CD14-positive monocyte (primary cell): Measurements from ENCODE around the gene OPN1LW. TPM values are rescaled to one million over a fixed set of nuclear protein-coding genes. Genes with fewer than 3 reads are reported as not detected.
"Not testable (repeated sequence)": the region's sequence is repeated elsewhere in the genome, so short reads cannot be mapped to it uniquely, and the experiment has no call there.

Source experiments
- DNase-seq, 3 donors: peaks; one replicate each; pipeline ENCODE4 v3.0.0-alpha.2; 2011 to 2022
- H2AFZ ChIP-seq: 2 replicates; pipeline ENCODE4 v1.6.0; 2012; ENCODE audit warnings: mild to moderate bottlenecking, low read depth, low read length, inconsistent platforms; ENCODE audit not compliant: insufficient read depth, poor library complexity, severe bottlenecking
- H3K27ac ChIP-seq, 2 donors: 1 replicate in 1 of 2; 2 replicates in 1 of 2; pipeline ENCODE4 v1.5.1; 2012 to 2013; ENCODE audit warnings: low read length in 2 of 2, control low read depth in 1 of 2, inconsistent platforms in 1 of 2, low read depth in 1 of 2, mild to moderate bottlenecking in 1 of 2
- H3K27me3 ChIP-seq, 2 donors: one replicate each; pipeline versions ENCODE4 v1.6.0 to v1.6.1; 2011 to 2013; ENCODE audit warnings: low read length in 2 of 2; ENCODE audit not compliant: control insufficient read depth in 2 of 2, insufficient read depth in 2 of 2
- H3K36me3 ChIP-seq, 2 donors: replicated peaks in 1 of 2; 1 replicate in 1 of 2; 2 replicates in 1 of 2; pipeline versions ENCODE4 v1.5.1 to v1.6.1; 2012 to 2013; ENCODE audit warnings: low read length in 2 of 2, control low read depth in 1 of 2, inconsistent platforms in 1 of 2, mild to moderate bottlenecking in 1 of 2; ENCODE audit not compliant: insufficient read depth in 2 of 2, control insufficient read depth in 1 of 2
- H3K4me1 ChIP-seq, 2 donors: 1 replicate in 1 of 2; 2 replicates in 1 of 2; pipeline versions ENCODE4 v1.5.1 to v1.6.1; 2012 to 2013; ENCODE audit warnings: low read length in 2 of 2, control low read depth in 1 of 2, inconsistent platforms in 1 of 2, mild to moderate bottlenecking in 1 of 2, moderate library complexity in 1 of 2; ENCODE audit not compliant: insufficient read depth in 2 of 2, control insufficient read depth in 1 of 2
- H3K4me2 ChIP-seq: replicated peaks from 2 replicates; pipeline ENCODE3; 2012; ENCODE audit warnings: low read length, moderate library complexity, mild to moderate bottlenecking; ENCODE audit not compliant: poor library complexity, severe bottlenecking; ENCODE audit errors: extremely low read depth
- H3K4me3 ChIP-seq, 3 experiments: fragments of 200-600 bp in 1 of 3; sonication (generic) in 1 of 3; replicated peaks in 1 of 3; 1 replicate in 2 of 3; 2 replicates in 1 of 3; pipeline ENCODE4 v1.5.1; 2011 to 2013; ENCODE audit warnings: low read length in 3 of 3, mild to moderate bottlenecking in 3 of 3, control low read depth in 2 of 3, low read depth in 2 of 3, inconsistent platforms in 1 of 3, moderate library complexity in 1 of 3
- H3K79me2 ChIP-seq: 2 replicates; pipeline ENCODE4 v1.6.0; 2012; ENCODE audit warnings: mild to moderate bottlenecking, control low read depth, inconsistent platforms, low read length, moderate library complexity; ENCODE audit not compliant: insufficient read depth
- H3K9ac ChIP-seq: 2 replicates; pipeline ENCODE4 v1.6.0; 2017; ENCODE audit warnings: low read length, mild to moderate bottlenecking; ENCODE audit not compliant: insufficient read depth, poor library complexity, severe bottlenecking
- H3K9me3 ChIP-seq, 2 donors: replicated peaks in 1 of 2; 1 replicate in 1 of 2; 2 replicates in 1 of 2; pipeline versions ENCODE4 v1.5.1 to v1.6.1; 2012 to 2013; ENCODE audit warnings: low read length in 2 of 2, control low read depth in 1 of 2; ENCODE audit not compliant: control insufficient read depth in 1 of 2, insufficient read depth in 1 of 2
- H4K20me1 ChIP-seq: 2 replicates; pipeline ENCODE4 v1.6.0; 2012; ENCODE audit warnings: mild to moderate bottlenecking, low read length, control low read depth, moderate library complexity; ENCODE audit not compliant: insufficient read depth
- H3K27ac Mint-ChIP-seq, 7 donors: one replicate each; pipeline ENCODE4 v1.8.0; 2020; ENCODE audit warnings: mild to moderate bottlenecking in 7 of 7, mixed read lengths in 7 of 7, moderate library complexity in 6 of 7, inconsistent platforms in 2 of 7
- H3K27me3 Mint-ChIP-seq, 3 donors: one replicate each; pipeline ENCODE4 v1.8.0; 2021 to 2022; ENCODE audit warnings: low read depth in 3 of 3, mild to moderate bottlenecking in 3 of 3, mixed read lengths in 3 of 3, moderate library complexity in 3 of 3, inconsistent platforms in 1 of 3
- H3K36me3 Mint-ChIP-seq, 2 donors: one replicate each; pipeline ENCODE4 v1.8.0; 2020; ENCODE audit warnings: mixed read lengths in 2 of 2, inconsistent platforms in 1 of 2, mild to moderate bottlenecking in 1 of 2
- H3K4me1 Mint-ChIP-seq: one replicate; pipeline ENCODE4 v1.8.0; 2020; ENCODE audit warnings: mild to moderate bottlenecking, mixed read lengths
- H3K4me3 Mint-ChIP-seq, 2 donors: one replicate each; pipeline ENCODE4 v1.8.0; 2020; ENCODE audit warnings: mild to moderate bottlenecking in 2 of 2, mixed read lengths in 2 of 2, moderate library complexity in 1 of 2
- H3K9me3 Mint-ChIP-seq, 7 donors: one replicate each; pipeline ENCODE4 v1.8.0; 2020 to 2022; ENCODE audit warnings: mixed read lengths in 7 of 7, mild to moderate bottlenecking in 6 of 7, moderate library complexity in 6 of 7, inconsistent platforms in 2 of 7
- whole genome bisulfite sequencing: methylation state at CpG from one replicate; pipeline ENCODE4 v1.1.5; 2013; ENCODE audit warnings: missing lambda C conversion rate; ENCODE audit not compliant: insufficient coverage; 5-methylcytosine and 5-hydroxymethylcytosine counted together
- intact Hi-C, 2 donors: fragments of 100-400 bp; cut with micrococcal nuclease; formaldehyde crosslinking; loops; one replicate each; pipeline versions ENCODE4 v1.15.0 to v1.15.1; 2023
- polyA plus RNA-seq, 3 donors: library from polyadenylated mRNA; depleted of rRNA in 1 of 3; unstranded in 2 of 3; stranded (reverse) in 1 of 3; fragments of 300-500 nt in 2 of 3; fragments of >200 nt in 1 of 3; fragmentation: Illumina TruSeq in 2 of 3; gene quantifications; 1 replicate in 2 of 3; 2 replicates in 1 of 3; pipeline ENCODE4 v1.2.3, GENCODE V29; 2012 to 2021

The OPN1LW gene
- polyA plus RNA-seq, 3 donors: not detected

- intact Hi-C loops, H4K20me1 ChIP-seq, H2AFZ ChIP-seq, H3K4me1 ChIP-seq, H3K36me3 Mint-ChIP-seq, H3K4me1 Mint-ChIP-seq, H3K4me3 Mint-ChIP-seq, H3K27ac Mint-ChIP-seq, H3K9me3 Mint-ChIP-seq, H3K9me3 ChIP-seq, H3K79me2 ChIP-seq, H3K9ac ChIP-seq, DNase-seq, H3K27ac ChIP-seq, H3K27me3 ChIP-seq, H3K4me3 ChIP-seq, H3K36me3 ChIP-seq, H3K4me2 ChIP-seq, H3K27me3 Mint-ChIP-seq: not testable (repeated sequence)
- no CpG with 5 or more reads among the region's 15 CpGs for WGBS
Measured at GRCh38 chrX:154159345-154159744, 15.3 kb downstream of the OPN1LW start.

DNA sequence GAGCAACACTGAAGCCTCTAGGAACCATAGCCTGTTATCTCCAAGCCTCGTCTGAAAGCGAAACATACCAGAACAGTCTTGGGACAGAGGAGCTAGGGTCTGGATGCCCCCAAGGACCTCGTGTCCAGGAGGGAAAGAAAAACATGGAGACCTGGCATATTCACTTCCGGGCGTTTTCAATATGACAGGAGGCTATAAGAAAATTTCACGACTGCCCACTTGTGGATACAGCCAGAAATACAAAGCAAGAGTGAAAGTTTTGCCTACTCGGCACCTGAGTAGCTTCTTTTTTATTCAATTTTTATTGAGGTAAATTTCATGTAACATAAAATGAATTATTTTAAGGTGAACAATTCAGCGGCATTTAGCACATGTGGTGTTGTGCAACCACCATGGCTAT, 20.9 kb downstream of the OPN1LW start:
- H3K79me2 ChIP-seq, DNase-seq, H3K4me1 ChIP-seq, H3K36me3 ChIP-seq, H3K27me3 ChIP-seq, H3K36me3 Mint-ChIP-seq, H4K20me1 ChIP-seq, H2AFZ ChIP-seq, H3K9me3 Mint-ChIP-seq, H3K27ac ChIP-seq, H3K9ac ChIP-seq, H3K4me1 Mint-ChIP-seq, H3K27ac Mint-ChIP-seq, intact Hi-C loops, H3K9me3 ChIP-seq, H3K27me3 Mint-ChIP-seq, H3K4me3 ChIP-seq, H3K4me2 ChIP-seq, H3K4me3 Mint-ChIP-seq: not testable (repeated sequence)
- no CpG with 5 or more reads among the region's 8 CpGs for WGBS

DNA sequence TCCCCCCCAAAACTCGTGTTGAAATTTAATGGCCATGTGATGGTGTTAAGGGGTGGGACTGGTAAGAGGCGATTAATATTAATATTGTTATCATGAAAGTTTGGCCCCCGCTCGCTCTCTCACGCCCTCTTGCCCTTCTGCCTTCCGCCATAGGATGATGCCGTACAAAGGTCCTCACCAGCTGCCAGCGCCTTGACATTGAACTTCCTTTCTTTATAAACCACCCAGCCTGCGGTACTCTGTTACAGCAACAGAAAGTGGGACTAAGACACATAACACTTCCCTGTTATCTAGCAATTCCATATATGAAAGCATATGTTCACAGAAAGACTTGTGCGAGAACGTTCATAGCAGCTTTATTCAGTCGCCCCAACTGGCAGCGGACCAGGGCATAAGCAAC, 24.3 kb downstream of the OPN1LW start:
- H3K27ac ChIP-seq, intact Hi-C loops, H3K4me1 ChIP-seq, H3K4me3 ChIP-seq, H3K79me2 ChIP-seq, H3K9me3 ChIP-seq, H3K9me3 Mint-ChIP-seq, H3K36me3 Mint-ChIP-seq, H3K4me3 Mint-ChIP-seq, H3K4me2 ChIP-seq, H4K20me1 ChIP-seq, H3K27me3 Mint-ChIP-seq, H2AFZ ChIP-seq, H3K27me3 ChIP-seq, H3K27ac Mint-ChIP-seq, H3K36me3 ChIP-seq, H3K4me1 Mint-ChIP-seq, DNase-seq, H3K9ac ChIP-seq: not testable (repeated sequence)
- no CpG with 5 or more reads among the region's 13 CpGs for WGBS

- H3K4me3 Mint-ChIP-seq: not testable (repeated sequence)
- WGBS: no CpG with 5 or more reads among the region's 11 CpGs
Measured at GRCh38 chrX:154172535-154172943, 28.5 kb downstream of the OPN1LW start.

More at GRCh38 chrX:154172535-154172943, 28.5 kb downstream of the OPN1LW start:
- H3K36me3 ChIP-seq, DNase-seq, H3K9me3 ChIP-seq, H3K79me2 ChIP-seq, H3K4me2 ChIP-seq, H3K27me3 ChIP-seq, H3K27ac ChIP-seq, H3K4me1 Mint-ChIP-seq, H3K27ac Mint-ChIP-seq, H3K4me3 ChIP-seq, intact Hi-C loops, H3K36me3 Mint-ChIP-seq, H3K27me3 Mint-ChIP-seq, H3K4me1 ChIP-seq, H3K9ac ChIP-seq, H2AFZ ChIP-seq, H3K9me3 Mint-ChIP-seq, H4K20me1 ChIP-seq: not testable (repeated sequence)
